Activated B cell treated with CpG ODN at 0.5 μM for 24 hours (primary cell): ENCODE data around the gene KIAA1614. TPM values are rescaled to one million over a fixed set of nuclear protein-coding genes. Genes with fewer than 3 reads are reported as not detected.

ENCODE experiments used
- ATAC-seq: fragments of 200-7000 bp; cut with Tn5 transposase; one replicate; pipeline ENCODE4 v1.10.0; 2021; ENCODE audit warnings: low read depth, mild to moderate bottlenecking, moderate library complexity
- CTCF ChIA-PET: fragments of 350-600 bp; sonication (Branson Sonifier 250); formaldehyde crosslinking; loops from one replicate; lab custom pipeline; 2021; ENCODE audit warnings: antibody characterized with exemption; lab: Charles Lee
- POLR2A ChIA-PET: fragments of 350-600 bp; sonication (Branson Sonifier 250); formaldehyde crosslinking; loops from one replicate; lab custom pipeline; 2021; ENCODE audit warnings: antibody characterized with exemption; lab: Charles Lee
- DNase-seq: peaks from one replicate; pipeline ENCODE4 v3.0.0; 2022
- H3K27ac Mint-ChIP-seq: one replicate; pipeline ENCODE4 v1.8.0; 2020; ENCODE audit warnings: mixed read lengths
- H3K27me3 Mint-ChIP-seq: one replicate; pipeline ENCODE4 v1.8.0; 2021; ENCODE audit warnings: mixed read lengths
- H3K36me3 Mint-ChIP-seq: one replicate; pipeline ENCODE4 v1.8.0; 2021; ENCODE audit warnings: low read depth, mixed read lengths
- H3K4me1 Mint-ChIP-seq: one replicate; pipeline ENCODE4 v1.8.0; 2021; ENCODE audit warnings: mixed read lengths
- H3K4me3 Mint-ChIP-seq: one replicate; pipeline ENCODE4 v1.8.0; 2020; ENCODE audit warnings: mild to moderate bottlenecking, mixed read lengths
- H3K9me3 Mint-ChIP-seq: one replicate; pipeline ENCODE4 v1.8.0; 2020; ENCODE audit warnings: mixed read lengths
- CTCF ChIP-seq: fragments of 200-600 bp; IDR thresholded peaks from one replicate; pipeline ENCODE4 v1.8.0; 2022; ENCODE audit warnings: antibody characterized with exemption, mild to moderate bottlenecking
- intact Hi-C: fragments of 100-400 bp; cut with micrococcal nuclease; formaldehyde crosslinking; loops from one replicate; pipeline ENCODE4 v1.15.1; 2024
- total RNA-seq: library from RNA; stranded (reverse); gene quantifications from 2 replicates; pipeline ENCODE4 v1.2.3, GENCODE V29; 2022

The KIAA1614 gene
- total RNA-seq, 1 donor from 2014 or later, result 0.38 TPM

- Mint-ChIP-seq H3K27ac (no peak overlapping the region), H3K27me3 (peaks cover 15% of the 10 kb centered on the region), H3K9me3 (peaks cover 2% of the 10 kb centered on the region), H3K36me3 (no peaks in the 10 kb centered on the region), H3K4me3 (no peak overlapping the region), H3K4me1 (peaks cover 7% of the 10 kb centered on the region)
- POLR2A ChIA-PET, result no interaction called here
- ATAC-seq (no peak), DNase-seq (no peak)
- TF ChIP-seq CTCF, result no peak
- intact Hi-C loops, result no loop called here
- CTCF ChIA-PET, result no interaction called here
These were observed 5.2 kb upstream of the KIAA1614 start for GRCh38 chr1:180907313-180908055.

GRCh38 chr1:180908074-180908765 lies 4.5 kb upstream of the KIAA1614 start:
- no peak for ATAC-seq
- POLR2A ChIA-PET, result no interaction called here
- Mint-ChIP-seq H3K4me3 (no peak overlapping the region), H3K9me3 (peaks cover 2% of the 10 kb centered on the region), H3K36me3 (no peaks in the 10 kb centered on the region), H3K4me1 (peaks cover 7% of the 10 kb centered on the region), H3K27me3 (peaks cover 15% of the 10 kb centered on the region), H3K27ac (no peak overlapping the region)
- intact Hi-C loops, result no loop called here
- no peak for DNase-seq
- CTCF ChIA-PET, result no interaction called here
- no peak for TF ChIP-seq CTCF

- intact Hi-C loops, result no loop called here
- DNase-seq (no peak), ATAC-seq (no peak)
- no peaks in the 10 kb centered on the region for H3K36me3 Mint-ChIP-seq
- H3K27me3 Mint-ChIP-seq, result peaks cover 22% of the 10 kb centered on the region
- H3K4me1 Mint-ChIP-seq, result peaks cover 14% of the 10 kb centered on the region
- ChIA-PET CTCF (no interaction called here), POLR2A (no interaction called here)
- no peak overlapping the region for H3K4me3 Mint-ChIP-seq
- H3K27ac Mint-ChIP-seq, result no peak overlapping the region
- no peak for TF ChIP-seq CTCF
- peaks cover 2% of the 10 kb centered on the region for H3K9me3 Mint-ChIP-seq
These were observed 3.7 kb upstream of the KIAA1614 start for GRCh38 chr1:180909005-180909414.

- TF ChIP-seq CTCF, result no peak
- no peaks in the 10 kb centered on the region for H3K9me3 Mint-ChIP-seq
- ChIA-PET CTCF (no interaction called here), POLR2A (no interaction called here)
- intact Hi-C loops, result no loop called here
- H3K27ac Mint-ChIP-seq, result no peak overlapping the region
- peaks cover 15% of the 10 kb centered on the region for H3K4me1 Mint-ChIP-seq
- ATAC-seq (no peak), DNase-seq (no peak)
- peaks cover 25% of the 10 kb centered on the region for H3K27me3 Mint-ChIP-seq
- no peaks in the 10 kb centered on the region for H3K36me3 Mint-ChIP-seq
- H3K4me3 Mint-ChIP-seq, result no peak overlapping the region
These were observed 3.2 kb upstream of the KIAA1614 start for GRCh38 chr1:180909462-180909976.

- Mint-ChIP-seq H3K4me3 (peak overlapping the region; percentile 63), H3K4me1 (peaks cover 15% of the 10 kb centered on the region), H3K36me3 (no peaks in the 10 kb centered on the region), H3K27me3 (peaks cover 36% of the 10 kb centered on the region), H3K27ac (no peak overlapping the region), H3K9me3 (no peaks in the 10 kb centered on the region)
- POLR2A ChIA-PET, result no interaction called here
- DNase-seq, result no peak
- TF ChIP-seq CTCF, result no peak
- ATAC-seq, result no peak
- intact Hi-C loops, result no loop called here
- CTCF ChIA-PET, result no interaction called here
These were observed 981 bp upstream of the KIAA1614 start for GRCh38 chr1:180911640-180912191.
